ENCODE measurements around the gene RIT1.

DNA sequence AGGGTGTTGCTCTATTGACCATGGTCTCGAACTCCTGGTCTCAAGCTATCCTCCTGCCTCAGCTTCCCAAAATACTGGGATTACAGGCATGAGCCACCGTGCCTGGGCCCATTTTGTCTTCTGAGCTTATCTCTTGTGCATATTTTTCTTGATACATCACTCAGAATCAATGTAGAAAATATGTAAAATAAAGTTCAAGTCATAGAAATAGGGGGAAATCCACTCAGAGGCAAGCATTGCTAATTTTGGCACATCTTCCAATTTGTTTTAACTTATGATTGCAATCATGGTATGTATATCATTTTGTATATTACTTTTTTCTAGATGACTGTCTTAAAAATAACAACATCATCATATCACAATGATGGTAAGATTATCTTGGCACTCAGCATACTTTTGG is 21.6 kb downstream of the RIT1 start:
- TF ChIP-seq, protein P1, sequence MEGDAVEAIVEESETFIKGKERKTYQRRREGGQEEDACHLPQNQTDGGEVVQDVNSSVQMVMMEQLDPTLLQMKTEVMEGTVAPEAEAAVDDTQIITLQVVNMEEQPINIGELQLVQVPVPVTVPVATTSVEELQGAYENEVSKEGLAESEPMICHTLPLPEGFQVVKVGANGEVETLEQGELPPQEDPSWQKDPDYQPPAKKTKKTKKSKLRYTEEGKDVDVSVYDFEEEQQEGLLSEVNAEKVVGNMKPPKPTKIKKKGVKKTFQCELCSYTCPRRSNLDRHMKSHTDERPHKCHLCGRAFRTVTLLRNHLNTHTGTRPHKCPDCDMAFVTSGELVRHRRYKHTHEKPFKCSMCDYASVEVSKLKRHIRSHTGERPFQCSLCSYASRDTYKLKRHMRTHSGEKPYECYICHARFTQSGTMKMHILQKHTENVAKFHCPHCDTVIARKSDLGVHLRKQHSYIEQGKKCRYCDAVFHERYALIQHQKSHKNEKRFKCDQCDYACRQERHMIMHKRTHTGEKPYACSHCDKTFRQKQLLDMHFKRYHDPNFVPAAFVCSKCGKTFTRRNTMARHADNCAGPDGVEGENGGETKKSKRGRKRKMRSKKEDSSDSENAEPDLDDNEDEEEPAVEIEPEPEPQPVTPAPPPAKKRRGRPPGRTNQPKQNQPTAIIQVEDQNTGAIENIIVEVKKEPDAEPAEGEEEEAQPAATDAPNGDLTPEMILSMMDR (IDR thresholded peaks at IDR 0.05 in 4 of 5, conservative IDR thresholded peaks at IDR 0.05 in 1 of 5), result no peak
- TF ChIP-seq POLR2A (IDR thresholded peaks at IDR 0.05), result no peak
